GM12878 (cell line): ENCODE measurements around the gene FBXO4. TPM values are rescaled to one million over a fixed set of nuclear protein-coding genes. Genes with fewer than 3 reads are reported as not detected.

ENCODE experiments used
- ATAC-seq: fragments of 200-7000 bp; cut with Tn5 transposase; 3 replicates; pipeline ENCODE4 v1.9.1; 2020; ENCODE audit warnings: mild to moderate bottlenecking, moderate library complexity
- BruUV-seq: library from RNA; stranded (reverse); fragments of 400-500 nt; replicated peaks from 2 replicates; lab custom pipeline; 2021; lab: Mats Ljungman, UMichigan
- CTCF ChIA-PET: fragments of 300-600 bp; sonication (Branson Sonifier 250); formaldehyde crosslinking; extraction: SDS; loops from one replicate; lab custom pipeline; 2021; ENCODE audit warnings: inconsistent platforms; lab: Yijun Ruan, JAX
- POLR2A ChIA-PET: fragments of 350-600 bp; formaldehyde crosslinking; extraction: SDS; loops from one replicate; lab custom pipeline; 2021; ENCODE audit warnings: inconsistent platforms; lab: Charles Lee
- RAD21 ChIA-PET: fragments of 300-600 bp; sonication (Branson Sonifier 250); formaldehyde crosslinking; loops from one replicate; lab custom pipeline; 2023; ENCODE audit warnings: antibody characterized with exemption; ENCODE audit not compliant: unreplicated experiment; lab: Charles Lee
- SMC1A ChIA-PET: fragments of 300-600 bp; sonication (Branson Sonifier 250); formaldehyde crosslinking; loops from one replicate; lab custom pipeline; 2023; ENCODE audit not compliant: unreplicated experiment, uncharacterized antibody; lab: Charles Lee
- DNase-seq: peaks from one replicate; pipeline ENCODE4 v3.0.0-alpha.2; 2011; ENCODE audit warnings: low read depth, low spot score
- FAIRE-seq: peaks from 3 replicates; lab custom pipeline; 2011; peaks lifted over from hg19 to GRCh38; lab: Jason Lieb, UNC
- H2AFZ ChIP-seq: 2 replicates; pipeline ENCODE4 v1.6.0; 2011; ENCODE audit warnings: low read depth, low read length, control low read depth; ENCODE audit not compliant: control insufficient read depth
- H3K27ac ChIP-seq: 2 replicates; pipeline ENCODE4 v1.5.1; 2011; ENCODE audit warnings: control low read depth; ENCODE audit not compliant: control insufficient read depth, insufficient read depth
- H3K27me3 ChIP-seq, 2 experiments: replicated peaks in 1 of 2; 2 replicates each; pipeline versions ENCODE4 v1.6.0 to v1.6.1; 2011; ENCODE audit warnings: low read length in 1 of 2; ENCODE audit not compliant: control insufficient read depth in 2 of 2, insufficient read depth in 2 of 2
- H3K36me3 ChIP-seq, 2 experiments: 2 replicates each; pipeline ENCODE4 v1.5.1; 2011; ENCODE audit warnings: low read length in 1 of 2; ENCODE audit not compliant: control insufficient read depth in 2 of 2, insufficient read depth in 2 of 2
- H3K4me1 ChIP-seq: 2 replicates; pipeline ENCODE4 v1.6.1; 2011; ENCODE audit warnings: mild to moderate bottlenecking, low read length, moderate library complexity, mixed read lengths; ENCODE audit not compliant: control insufficient read depth, insufficient read depth
- H3K4me2 ChIP-seq: 2 replicates; pipeline ENCODE4 v1.6.0; 2011; ENCODE audit warnings: control low read depth; ENCODE audit not compliant: control insufficient read depth, insufficient read depth
- H3K4me3 ChIP-seq: fragments of 200-600 bp; sonication (generic); 2 replicates; pipeline ENCODE4 v1.5.1; 2016
- H3K79me2 ChIP-seq: 2 replicates; pipeline ENCODE4 v1.6.0; 2011; ENCODE audit warnings: low read length; ENCODE audit not compliant: control insufficient read depth, insufficient read depth
- H3K9ac ChIP-seq: 2 replicates; pipeline ENCODE4 v1.8.0; 2011; ENCODE audit warnings: low read length, control low read depth, mixed read lengths; ENCODE audit not compliant: control insufficient read depth, insufficient read depth
- H3K9me3 ChIP-seq: replicated peaks from 3 replicates; pipeline ENCODE4 v1.5.1; 2011; ENCODE audit warnings: mild to moderate bottlenecking, low read length; ENCODE audit not compliant: control insufficient read depth, insufficient read depth
- H4K20me1 ChIP-seq: 2 replicates; pipeline ENCODE4 v1.6.0; 2011; ENCODE audit not compliant: control insufficient read depth, insufficient read depth
- MLLT1 ChIP-seq: fragments of 450-650 bp; IDR thresholded peaks from 2 replicates; pipeline ENCODE4 v1.6.1; 2016; ENCODE audit warnings: mild to moderate bottlenecking
- SPI1 ChIP-seq: IDR thresholded peaks from 2 replicates; pipeline ENCODE4 v1.6.1; 2011; ENCODE audit warnings: low read depth, mild to moderate bottlenecking, low read length, moderate library complexity, borderline replicate concordance; ENCODE audit not compliant: insufficient read depth
- TARDBP ChIP-seq: IDR thresholded peaks from 2 replicates; pipeline ENCODE4 v1.6.1; 2016; ENCODE audit warnings: borderline replicate concordance
- WGBS: methylation state at CpG from one replicate; pipeline ENCODE4 v1.1.6; 2016; ENCODE audit warnings: low lambda C conversion rate; ENCODE audit not compliant: insufficient replicate concordance, insufficient coverage; ENCODE audit errors: missing lambda C conversion rate; 5-methylcytosine and 5-hydroxymethylcytosine counted together
- in situ Hi-C: fragments of 300-500 bp; cut with MboI; formaldehyde crosslinking; loops from 9 replicates; pipeline ENCODE4 v1.14.3; 2018; ENCODE audit warnings: mixed read lengths
- intact Hi-C: fragments of 100-400 bp; cut with micrococcal nuclease; formaldehyde crosslinking; loops from one replicate; pipeline ENCODE4 v1.14.2; 2022; ENCODE audit not compliant: unreplicated experiment
- polyA plus RNA-seq, 11 experiments: library from polyadenylated mRNA; depleted of rRNA in 4 of 11; unstranded in 6 of 11; stranded (reverse) in 5 of 11; fragments of >200 nt; fragmentation: Nextera tagmentation in 4 of 11; fragmentation: Illumina TruSeq in 1 of 11; extraction: Ambion mirVana in 4 of 11; extraction: Trizol in 1 of 11; gene quantifications; 1 replicate in 1 of 11; 2 replicates in 10 of 11; pipeline versions ENCODE4 v1.2.1 to v1.2.3, GENCODE V29; 2011 to 2016; ENCODE audit warnings: inconsistent platforms in 2 of 11, missing spikeins in 2 of 11, low read depth in 1 of 11
- total RNA-seq, 4 experiments: library from RNA; depleted of rRNA in 3 of 4; stranded (reverse); fragments of >200 nt in 3 of 4; fragmentation: Illumina TruSeq in 1 of 4; extraction: Trizol in 1 of 4; gene quantifications; 2 replicates each; pipeline versions ENCODE4 v1.2.1 to v1.2.3, GENCODE V29; 2013 to 2021

Gene FBXO4
- total and polyA plus RNA-seq, 10 of the 15 experiments (the other 5 are each of a cell fraction or from before 2014, with no cell fraction given), result 7.2 to 30.5 (median 19.6) TPM

GRCh38 chr5:41878643-41879478 lies 46.2 kb upstream of the FBXO4 start:
- no peak overlapping the region for H3K4me3 ChIP-seq
- no TSS peak for BruUV-seq
- DNase-seq, result no peak
- ChIA-PET POLR2A (no interaction called here), RAD21 (no interaction called here), SMC1A (interaction anchor here (0.5 to 1.0 kb wide), 2 partner anchors 25 to 43 kb away, joined by 3 read pairs; partner anchors contain the start of gene RIMOC1), CTCF (no interaction called here)
- no peak overlapping the region for H3K9ac ChIP-seq
- H3K27ac ChIP-seq, result no peak overlapping the region
- ATAC-seq, result peak; percentile 77
- no peaks in the 10 kb centered on the region for H3K79me2 ChIP-seq
- no peak overlapping the region for H3K4me2 ChIP-seq
- no peak for FAIRE-seq
- H3K4me1 ChIP-seq, result peaks cover 6% of the 10 kb centered on the region; the same call in 1 of the 2 replicates
- H3K36me3 ChIP-seq, result no peaks in the 10 kb centered on the region
- H3K9me3 ChIP-seq, result peaks cover 3% of the 10 kb centered on the region; the same call in 1 of the 3 replicates
- no peaks in the 10 kb centered on the region for H4K20me1 ChIP-seq
- TF ChIP-seq MLLT1 (peak; percentile 91), TARDBP (no peak)
- H3K27me3 ChIP-seq, result no peaks in the 10 kb centered on the region
- in situ Hi-C loops, result no loop called here
- intact Hi-C loops, result no loop called here
- 62% methylated on average over 3 of the region's 3 CpGs for WGBS
- H2AFZ ChIP-seq, result no peak overlapping the region

GRCh38 chr5:41882765-41883164 lies 42.3 kb upstream of the FBXO4 start:
- Histone ChIP-seq H3K36me3 (no peaks in the 10 kb centered on the region), H2AFZ (no peak overlapping the region), H3K27ac (no peak overlapping the region), H3K9me3 (no peaks in the 10 kb centered on the region), H3K9ac (no peak overlapping the region), H3K4me3 (no peak overlapping the region), H3K4me1 (no peaks in the 10 kb centered on the region), H3K27me3 (no peaks in the 10 kb centered on the region), H3K79me2 (no peaks in the 10 kb centered on the region), H4K20me1 (no peaks in the 10 kb centered on the region), H3K4me2 (no peak overlapping the region)
- RAD21 ChIA-PET, result no interaction called here
- WGBS, result 67% methylated on average over 5 of the region's 5 CpGs
- BruUV-seq, result no TSS peak
- FAIRE-seq (no peak), ATAC-seq (no peak), DNase-seq (no peak)
- intact Hi-C loops (no loop called here), in situ Hi-C loops (no loop called here)
- SMC1A ChIA-PET, result interaction anchor here (0.6 to 1.3 kb wide), 4 partner anchors 11 to 703 kb away, joined by 3 to 6 read pairs (median 3); no protein-coding TSS in a partner anchor
- TF ChIP-seq SPI1, result no peak
- POLR2A ChIA-PET, result interaction anchor here (1.6 kb wide), 1 partner anchor 21 kb away, joined by 3 read pairs; no protein-coding TSS in a partner anchor
- CTCF ChIA-PET, result interaction anchor here (0.6 to 1.9 kb wide), 2 partner anchors 9 to 738 kb away, joined by 3 to 6 read pairs; no protein-coding TSS in a partner anchor
